Fibroblast of lung (primary cell): ENCODE measurements around the gene SORCS2. TPM values are rescaled to one million over a fixed set of nuclear protein-coding genes. Genes with fewer than 3 reads are reported as not detected.

Experiments used
- DNase-seq, 2 donors: peaks; one replicate each; pipeline versions ENCODE4 v3.0.0 to v3.0.0-alpha.2; 2010; ENCODE audit warnings: low read depth in 2 of 2
- H2AFZ ChIP-seq: 2 replicates; pipeline ENCODE4 v1.5.1; 2012; ENCODE audit warnings: low read length, control low read depth, inconsistent platforms
- H3K27ac ChIP-seq: 2 replicates; pipeline ENCODE4 v1.5.1; 2011; ENCODE audit warnings: low read length, control low read depth; ENCODE audit not compliant: insufficient read depth
- H3K27me3 ChIP-seq: 2 replicates; pipeline ENCODE4 v1.5.1; 2011; ENCODE audit warnings: mild to moderate bottlenecking, low read length; ENCODE audit not compliant: control insufficient read depth, insufficient read depth
- H3K36me3 ChIP-seq: 2 replicates; pipeline ENCODE4 v1.5.1; 2011; ENCODE audit warnings: low read length; ENCODE audit not compliant: control insufficient read depth, insufficient read depth
- H3K4me1 ChIP-seq: 2 replicates; pipeline ENCODE4 v1.5.1; 2011; ENCODE audit warnings: low read length; ENCODE audit not compliant: control insufficient read depth, insufficient read depth; ENCODE audit errors: extremely low read depth
- H3K4me2 ChIP-seq: 2 replicates; pipeline ENCODE4 v1.5.1; 2011; ENCODE audit warnings: low read length, control low read depth; ENCODE audit not compliant: insufficient read depth; ENCODE audit errors: extremely low read depth
- H3K4me3 ChIP-seq, 4 experiments: fragments of 200-600 bp in 1 of 4; sonication (generic) in 1 of 4; replicated peaks in 1 of 4; 2 replicates each; pipeline ENCODE4 v1.5.1; 2011 to 2016; ENCODE audit warnings: low read length in 4 of 4, low read depth in 3 of 4, mild to moderate bottlenecking in 3 of 4, control low read depth in 2 of 4, inconsistent platforms in 1 of 4, mixed read lengths in 1 of 4; ENCODE audit not compliant: insufficient read depth in 1 of 4; ENCODE audit errors: control extremely low read depth in 1 of 4
- H3K79me2 ChIP-seq: 2 replicates; pipeline ENCODE4 v1.5.1; 2012; ENCODE audit warnings: mild to moderate bottlenecking, low read length, inconsistent platforms; ENCODE audit not compliant: control insufficient read depth, insufficient read depth
- H3K9ac ChIP-seq: 2 replicates; pipeline ENCODE4 v1.5.1; 2011; ENCODE audit warnings: mild to moderate bottlenecking, low read length, control low read depth; ENCODE audit not compliant: insufficient read depth
- H3K9me3 ChIP-seq: 2 replicates; pipeline ENCODE4 v1.5.1; 2012; ENCODE audit warnings: low read depth, low read length; ENCODE audit not compliant: control insufficient read depth, insufficient read depth
- H4K20me1 ChIP-seq: 2 replicates; pipeline ENCODE4 v1.5.1; 2011; ENCODE audit warnings: low read length; ENCODE audit not compliant: control insufficient read depth, insufficient read depth; ENCODE audit errors: extremely low read depth
- EZH2 ChIP-seq: IDR thresholded peaks from 2 replicates; pipeline ENCODE4 v1.5.1; 2012; ENCODE audit warnings: low read length, control low read depth, mild to moderate bottlenecking; ENCODE audit errors: missing control alignments
- polyA plus RNA-seq, 2 donors: library from polyadenylated mRNA; depleted of rRNA in 1 of 2; stranded (reverse) in 1 of 2; unstranded in 1 of 2; fragments of >200 nt; gene quantifications; 2 replicates each; pipeline ENCODE4 v1.2.1, GENCODE V29; 2011 to 2012; ENCODE audit warnings: missing spikeins in 1 of 2
- total RNA-seq: library from RNA; depleted of rRNA; stranded (reverse); fragments of >200 nt; gene quantifications from 2 replicates; pipeline ENCODE4 v1.2.1, GENCODE V29; 2014
- TF ChIP-seq, protein P1 (sequence below), 2 donors: IDR thresholded peaks in 1 of 2; conservative IDR thresholded peaks in 1 of 2; 1 replicate in 1 of 2; 2 replicates in 1 of 2; pipeline ENCODE4 v1.5.1; 2011 to 2012; ENCODE audit warnings: low read length in 2 of 2, control low read depth in 1 of 2, inconsistent platforms in 1 of 2, low read depth in 1 of 2, mild to moderate bottlenecking in 1 of 2

Gene SORCS2
- total and polyA plus RNA-seq, 2 donors (not counting 1 experiment from before 2014, with no cell fraction given) = 0.17 to 0.41 TPM

DNA sequence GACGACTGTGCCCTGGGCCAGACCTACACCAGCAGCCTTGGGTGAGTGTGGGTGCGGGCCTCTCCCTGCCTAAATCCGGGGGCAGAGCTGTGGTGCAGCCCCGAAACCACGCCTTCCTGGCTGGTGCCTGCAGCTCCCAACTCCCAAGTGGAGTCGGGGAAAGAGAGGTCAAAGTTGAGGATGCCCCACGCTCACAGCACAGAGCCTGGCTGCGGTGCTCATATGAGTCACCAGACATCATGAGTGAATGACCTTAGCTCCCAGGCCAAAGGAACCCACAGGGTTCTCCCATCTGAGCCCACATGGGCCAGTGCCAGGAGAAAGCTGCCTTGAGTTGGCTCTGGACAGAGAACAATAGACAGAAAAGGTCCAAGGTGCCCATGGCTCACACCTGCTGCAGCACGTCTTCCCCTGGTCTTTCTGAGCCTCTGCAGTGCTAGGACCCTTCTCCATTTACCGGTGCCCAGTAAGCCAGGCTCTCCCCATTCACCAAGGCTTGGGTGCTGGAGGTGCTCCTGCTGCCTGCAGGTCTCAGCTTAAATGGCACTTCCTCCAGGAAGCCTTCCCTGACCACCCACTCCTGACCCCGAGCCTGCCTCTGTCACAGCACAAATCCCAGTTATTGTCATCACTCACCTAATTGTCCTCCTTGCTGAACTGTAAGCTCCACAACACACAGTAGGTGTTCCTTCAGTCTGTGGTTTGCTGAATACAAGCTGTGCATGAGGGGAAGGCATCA lies 523.1 kb downstream of the SORCS2 start:
- no peaks in the 10 kb centered on the region for H3K9me3 ChIP-seq
- H3K4me2 ChIP-seq = no peak overlapping the region
- no peaks in the 10 kb centered on the region for H3K79me2 ChIP-seq
- H3K4me1 ChIP-seq = no peaks in the 10 kb centered on the region
- H3K27me3 ChIP-seq = no peaks in the 10 kb centered on the region
- H3K36me3 ChIP-seq = no peaks in the 10 kb centered on the region
- H3K9ac ChIP-seq = no peak overlapping the region
- H3K4me3 ChIP-seq = no peak overlapping the region
- TF ChIP-seq, protein P1, sequence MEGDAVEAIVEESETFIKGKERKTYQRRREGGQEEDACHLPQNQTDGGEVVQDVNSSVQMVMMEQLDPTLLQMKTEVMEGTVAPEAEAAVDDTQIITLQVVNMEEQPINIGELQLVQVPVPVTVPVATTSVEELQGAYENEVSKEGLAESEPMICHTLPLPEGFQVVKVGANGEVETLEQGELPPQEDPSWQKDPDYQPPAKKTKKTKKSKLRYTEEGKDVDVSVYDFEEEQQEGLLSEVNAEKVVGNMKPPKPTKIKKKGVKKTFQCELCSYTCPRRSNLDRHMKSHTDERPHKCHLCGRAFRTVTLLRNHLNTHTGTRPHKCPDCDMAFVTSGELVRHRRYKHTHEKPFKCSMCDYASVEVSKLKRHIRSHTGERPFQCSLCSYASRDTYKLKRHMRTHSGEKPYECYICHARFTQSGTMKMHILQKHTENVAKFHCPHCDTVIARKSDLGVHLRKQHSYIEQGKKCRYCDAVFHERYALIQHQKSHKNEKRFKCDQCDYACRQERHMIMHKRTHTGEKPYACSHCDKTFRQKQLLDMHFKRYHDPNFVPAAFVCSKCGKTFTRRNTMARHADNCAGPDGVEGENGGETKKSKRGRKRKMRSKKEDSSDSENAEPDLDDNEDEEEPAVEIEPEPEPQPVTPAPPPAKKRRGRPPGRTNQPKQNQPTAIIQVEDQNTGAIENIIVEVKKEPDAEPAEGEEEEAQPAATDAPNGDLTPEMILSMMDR (conservative IDR thresholded peaks at IDR 0.05 in 1 of 2, IDR thresholded peaks at IDR 0.05 in 1 of 2; ENCODE audit: low read depth in 1 of 2, low read length in 2 of 2) = no peak
- TF ChIP-seq EZH2 = no peak
- no peak for DNase-seq
- no peak overlapping the region for H2AFZ ChIP-seq
- H4K20me1 ChIP-seq = no peaks in the 10 kb centered on the region
- H3K27ac ChIP-seq = no peak overlapping the region

DNA sequence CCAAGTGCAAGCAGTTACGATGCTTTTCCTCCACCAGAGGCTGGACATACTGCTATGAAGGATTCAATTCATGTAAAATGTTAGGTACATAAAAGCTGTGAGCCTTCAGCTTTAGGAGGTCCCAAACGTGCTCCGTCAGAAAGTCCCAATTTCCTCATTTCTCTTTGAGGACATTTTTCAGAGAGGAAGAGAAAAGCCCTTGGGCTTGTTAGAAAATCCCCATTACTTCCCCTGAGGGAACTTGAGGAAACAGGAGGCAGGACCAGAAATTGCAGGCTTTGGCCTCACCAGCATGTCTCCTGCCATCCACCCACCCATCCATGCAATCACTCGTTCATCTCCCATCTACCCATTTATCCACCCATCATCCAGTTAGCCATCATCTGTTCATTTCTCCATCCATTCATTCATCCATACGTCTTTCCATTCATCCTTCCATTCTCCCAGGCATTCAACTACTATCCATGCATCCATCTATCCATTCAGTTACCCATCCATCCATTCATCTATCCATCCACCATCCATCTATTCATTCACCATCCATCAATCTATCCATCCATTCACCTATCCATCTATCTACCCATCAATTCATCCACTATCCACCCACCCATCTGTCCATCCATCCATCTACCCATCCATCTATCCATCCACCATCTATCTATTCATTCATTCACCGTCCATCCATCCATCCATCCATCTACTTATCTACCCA lies 523.8 kb downstream of the SORCS2 start:
- no peak overlapping the region for H3K9ac ChIP-seq

DNA sequence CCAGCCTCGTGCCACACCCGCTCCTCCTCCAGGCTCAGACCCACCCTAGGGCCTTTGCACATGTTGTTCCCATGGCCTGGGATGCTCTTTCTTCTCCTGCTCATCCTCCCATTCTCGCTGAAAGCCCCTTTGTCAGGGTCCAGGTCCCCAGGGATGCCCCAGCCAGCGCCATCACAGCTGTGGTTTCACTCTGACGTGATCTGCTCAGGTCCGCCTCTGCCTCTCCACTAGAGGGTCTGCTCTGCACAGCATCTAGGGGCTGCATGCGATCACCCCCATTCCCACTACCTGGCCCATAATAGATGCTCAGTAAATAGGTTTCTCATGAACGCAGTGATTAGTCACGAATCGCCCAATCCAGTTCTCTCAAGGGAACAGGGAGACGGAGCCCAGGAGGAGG lies 524.8 kb downstream of the SORCS2 start:
- Histone ChIP-seq H3K4me3 (no peak overlapping the region), H3K27ac (no peak overlapping the region), H3K4me1 (no peaks in the 10 kb centered on the region), H4K20me1 (no peaks in the 10 kb centered on the region), H2AFZ (no peak overlapping the region), H3K9me3 (no peaks in the 10 kb centered on the region), H3K9ac (no peak overlapping the region), H3K36me3 (no peaks in the 10 kb centered on the region), H3K79me2 (no peaks in the 10 kb centered on the region), H3K4me2 (no peak overlapping the region), H3K27me3 (no peaks in the 10 kb centered on the region)
- no peak for TF ChIP-seq EZH2
- TF ChIP-seq, protein P1 (conservative IDR thresholded peaks at IDR 0.05 in 1 of 2, IDR thresholded peaks at IDR 0.05 in 1 of 2; ENCODE audit: low read depth in 1 of 2, low read length in 2 of 2) = no peak
- DNase-seq = no peak

More for the DNA sequence above, 523.8 kb downstream of the SORCS2 start:
- no peaks in the 10 kb centered on the region for H3K9me3 ChIP-seq
- no peaks in the 10 kb centered on the region for H3K36me3 ChIP-seq
- no peaks in the 10 kb centered on the region for H3K27me3 ChIP-seq
- H3K4me1 ChIP-seq = no peaks in the 10 kb centered on the region
- no peaks in the 10 kb centered on the region for H3K79me2 ChIP-seq
- no peak for TF ChIP-seq EZH2
- TF ChIP-seq, protein P1 (conservative IDR thresholded peaks at IDR 0.05 in 1 of 2, IDR thresholded peaks at IDR 0.05 in 1 of 2; ENCODE audit: low read depth in 1 of 2, low read length in 2 of 2) = no peak
- DNase-seq = no peak
- H3K4me3 ChIP-seq = no peak overlapping the region
- no peaks in the 10 kb centered on the region for H4K20me1 ChIP-seq
- no peak overlapping the region for H3K27ac ChIP-seq
- H3K4me2 ChIP-seq = no peak overlapping the region
- H2AFZ ChIP-seq = no peak overlapping the region
